Aorta (tissue), 5 donors: ENCODE measurements around the gene ARHGAP11A. TPM values are rescaled to one million over a fixed set of nuclear protein-coding genes. Genes with fewer than 3 reads are reported as not detected.

Experiments
- ATAC-seq: fragments of 200-7000 bp; cut with Tn5 transposase; one replicate; pipeline ENCODE4 v1.9.1; 2022; ENCODE audit warnings: moderate library complexity; ENCODE audit not compliant: low FRiP score
- DNase-seq, 2 donors: peaks; one replicate each; pipeline ENCODE4 v3.0.0-alpha.2; 2020
- H3K27ac ChIP-seq, 2 donors: one replicate each; pipeline ENCODE4 v1.5.1; 2013; ENCODE audit warnings: low read length in 2 of 2, mild to moderate bottlenecking in 2 of 2, moderate library complexity in 2 of 2, control low read depth in 1 of 2, inconsistent platforms in 1 of 2, low read depth in 1 of 2
- H3K27me3 ChIP-seq, 2 donors: one replicate each; pipeline ENCODE4 v1.6.1; 2013; ENCODE audit warnings: control low read depth in 1 of 2, low read length in 1 of 2, mild to moderate bottlenecking in 1 of 2, moderate library complexity in 1 of 2; ENCODE audit not compliant: insufficient read depth in 2 of 2, control insufficient read depth in 1 of 2
- H3K36me3 ChIP-seq, 2 donors: one replicate each; pipeline ENCODE4 v1.6.1; 2013; ENCODE audit warnings: control low read depth in 1 of 2, low read length in 1 of 2, mild to moderate bottlenecking in 1 of 2; ENCODE audit not compliant: insufficient read depth in 2 of 2, control insufficient read depth in 1 of 2
- H3K4me1 ChIP-seq, 2 donors: one replicate each; pipeline ENCODE4 v1.6.1; 2013; ENCODE audit warnings: low read length in 2 of 2, control low read depth in 1 of 2, mild to moderate bottlenecking in 1 of 2, moderate library complexity in 1 of 2; ENCODE audit not compliant: insufficient read depth in 2 of 2, control insufficient read depth in 1 of 2
- H3K4me3 ChIP-seq, 2 donors: one replicate each; pipeline ENCODE4 v1.5.1; 2013; ENCODE audit warnings: low read length in 2 of 2, control low read depth in 1 of 2, mild to moderate bottlenecking in 1 of 2
- H3K9me3 ChIP-seq: one replicate; pipeline ENCODE4 v1.6.1; 2013; ENCODE audit warnings: mild to moderate bottlenecking, low read length; ENCODE audit not compliant: control insufficient read depth
- WGBS, 2 donors: extraction: QIAGEN DNeasy Blood & Tissue Kit; methylation state at CpG; one replicate each; pipeline ENCODE4 v1.1.7; 2013; 5-methylcytosine and 5-hydroxymethylcytosine counted together
- intact Hi-C, 2 donors: fragments of 100-400 bp; cut with DNase I; formaldehyde crosslinking; loops; one replicate each; pipeline versions ENCODE4 v1.14.2 to v1.15.0; 2022
- polyA plus RNA-seq, 2 donors: library from polyadenylated mRNA; stranded (reverse); fragments of 200-250 nt; gene quantifications; one replicate each; pipeline ENCODE4 v1.2.3, GENCODE V29; 2013
- total RNA-seq, 2 donors: library from RNA; stranded (reverse); fragmentation: NEBNext Ultra II Directional; extraction: Animal tissue kit (Norgen Biotek cat#: 25700); gene quantifications; one replicate each; pipeline ENCODE4 v1.2.1, GENCODE V29; 2021
- donor health status: healthy with polysubstance abuse.
- donor health status: Bipolar disorder and iron deficiency.
- donor health status: DM: no; HTN: no; CAD: no.
- donor health status: DM: no; HTN: no; CAD: no.
- donor health status: DM: yes; HTN: yes; CAD: no.

The ARHGAP11A gene
- total and polyA plus RNA-seq, 4 donors = 1.1 to 5.0 (median 3.6) TPM

- 44 to 58% methylated on average over 2 of the region's 2 CpGs for WGBS, 2 donors
- H3K4me1 ChIP-seq = no peaks in the 10 kb centered on the region
- ATAC-seq (no peak), DNase-seq (no peak)
- peaks cover 2% of the 10 kb centered on the region for H3K9me3 ChIP-seq
- no peaks in the 10 kb centered on the region for H3K27me3 ChIP-seq
- intact Hi-C loops = no loop called here
- H3K36me3 ChIP-seq = no peaks in the 10 kb centered on the region
- H3K4me3 ChIP-seq = no peak overlapping the region
- H3K27ac ChIP-seq = no peak overlapping the region
These were observed 72.9 kb downstream of the ARHGAP11A start for GRCh38 chr15:32688151-32688639.

Other genes starting within 250 kb of the ARHGAP11A start
- gene GOLGA8K, start 212.2 kb upstream of the ARHGAP11A start, total RNA-seq = 1 to 10 TPM; 3.1 to 10.0 TPM
- gene GOLGA8K, start 212.2 kb upstream of the ARHGAP11A start, polyA plus RNA-seq = 1 to 10 TPM in 1 of 2 donors, under 1 TPM in 1; 0.63 to 1.5 TPM
- 10 to 100 TPM in 1 of 2 donors, 1 to 10 TPM in 1; 2.1 to 13.0 TPM for gene GOLGA8O, start 159.9 kb upstream of the ARHGAP11A start, total RNA-seq
- 1 to 10 TPM; 1.4 to 4.0 TPM for gene GOLGA8O, start 159.9 kb upstream of the ARHGAP11A start, polyA plus RNA-seq
- 10 to 100 TPM; 18.1 to 38.9 TPM for gene GOLGA8N, start 22.0 kb upstream of the ARHGAP11A start, total RNA-seq
- 10 to 100 TPM in 1 of 2 donors, 1 to 10 TPM in 1; 2.1 to 17.8 TPM for gene GOLGA8N, start 22.0 kb upstream of the ARHGAP11A start, polyA plus RNA-seq
- gene SCG5, start 26.2 kb downstream of the ARHGAP11A start, total RNA-seq = 1 to 10 TPM; 2.6 to 3.9 TPM
- 1 to 10 TPM; 2.1 to 5.6 TPM for gene SCG5, start 26.2 kb downstream of the ARHGAP11A start, polyA plus RNA-seq
- gene GREM1, start 102.5 kb downstream of the ARHGAP11A start, total RNA-seq = 10 to 100 TPM; 30.1 to 35.5 TPM
- under 1 TPM; under 0.01 to 0.08 TPM for gene GREM1, start 102.5 kb downstream of the ARHGAP11A start, polyA plus RNA-seq